NCI-H82 (cell line): Measurements from ENCODE around the gene VEGFD.
"Not testable (repeated sequence)": the region's sequence is repeated elsewhere in the genome, so short reads cannot be mapped to it uniquely, and the experiment has no call there.

Experiments used
- DNase-seq: peaks from one replicate; lab custom pipeline; 2025; lab: John Stamatoyannopoulos, UW

Gene VEGFD

GRCh38 chrX:15305899-15306298, 78.3 kb downstream of the VEGFD start:
- not testable (repeated sequence) for DNase-seq

GRCh38 chrX:15301924-15302323, 82.3 kb downstream of the VEGFD start:
- no peak for DNase-seq

GRCh38 chrX:15299941-15300851, 84.0 kb downstream of the VEGFD start:
- peak; percentile 2 for DNase-seq

GRCh38 chrX:15298780-15299179, 85.4 kb downstream of the VEGFD start:
- no peak for DNase-seq

- no peak for DNase-seq
Observed at GRCh38 chrX:15298201-15298600, 86.0 kb downstream of the VEGFD start.
